ENCODE measurements around the gene RPS6KA2.

- TF ChIP-seq CTCF (conservative IDR thresholded peaks at IDR 0.05) = no peak
- TF ChIP-seq ZFX (IDR thresholded peaks at IDR 0.05) = no peak
Measured at GRCh38 chr6:166488076-166488685, 138.9 kb downstream of the RPS6KA2 start.

All from C4-2B (cell line).